Measurements from ENCODE around the gene ERC1.

- TF ChIP-seq CTCF (conservative IDR thresholded peaks at IDR 0.05; ENCODE audit: low read depth, low read length) (no peak), EZH2phosphoT487 (IDR thresholded peaks at IDR 0.05; ENCODE audit: borderline replicate concordance, low read length) (no peak), EZH2 (IDR thresholded peaks at IDR 0.05; ENCODE audit: low read length, unreplicated experiment) (no peak)
These were observed 355.1 kb downstream of the ERC1 start for GRCh38 chr12:1346126-1346525.
